Stimulated activated CD4-positive, alpha-beta T cell treated with anti-CD3 and anti-CD28 coated beads, Interleukin-4, amount 100 ng/mL, for 24 hours (primary cell): ENCODE results near the gene HTRA3.
"Not testable (repeated sequence)": the region's sequence is repeated elsewhere in the genome, so short reads cannot be mapped to it uniquely, and the experiment has no call there.

Source experiments
- DNase-seq: peaks from one replicate; pipeline ENCODE4 v3.0.0-alpha.2; 2020

Gene HTRA3

DNA sequence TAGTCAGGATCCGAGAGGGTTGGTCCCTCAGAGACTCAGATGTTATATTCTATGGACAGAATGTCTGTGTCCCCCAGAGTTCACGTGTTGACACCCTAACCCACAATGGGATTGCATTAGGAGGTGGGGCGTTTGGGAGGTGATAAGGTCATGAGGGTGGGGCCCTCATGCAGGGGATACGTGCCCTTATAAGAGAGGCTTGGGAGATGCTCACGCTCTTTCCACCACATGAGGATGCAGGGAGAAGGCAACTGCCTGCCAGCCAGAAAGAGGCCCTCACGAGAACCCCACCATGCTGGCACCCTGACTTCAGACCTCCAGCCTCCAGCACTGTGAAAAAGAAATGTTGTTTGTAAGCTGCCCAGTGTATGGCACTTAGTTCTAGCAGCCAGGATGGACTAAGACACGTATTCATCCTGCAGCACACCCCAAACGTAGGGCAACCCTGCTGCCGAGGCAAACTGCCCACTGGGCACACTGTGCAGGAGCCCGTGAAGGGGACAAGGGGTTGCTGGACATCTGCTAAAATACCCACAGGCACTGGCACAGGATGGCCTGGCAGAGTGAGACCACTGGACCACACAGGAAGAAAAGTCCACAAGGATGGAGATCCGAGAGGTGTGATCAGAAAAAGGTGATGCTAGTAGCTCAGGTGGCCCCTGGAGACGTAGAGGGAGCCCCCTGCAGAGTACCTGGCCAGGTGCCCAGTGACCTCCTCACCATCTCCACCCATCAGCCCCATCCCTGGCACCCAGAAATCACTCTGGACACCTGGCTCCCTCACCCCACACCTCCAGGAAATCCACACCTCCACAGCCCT lies 62.7 kb downstream of the HTRA3 start:
- DNase-seq = no peak

DNA sequence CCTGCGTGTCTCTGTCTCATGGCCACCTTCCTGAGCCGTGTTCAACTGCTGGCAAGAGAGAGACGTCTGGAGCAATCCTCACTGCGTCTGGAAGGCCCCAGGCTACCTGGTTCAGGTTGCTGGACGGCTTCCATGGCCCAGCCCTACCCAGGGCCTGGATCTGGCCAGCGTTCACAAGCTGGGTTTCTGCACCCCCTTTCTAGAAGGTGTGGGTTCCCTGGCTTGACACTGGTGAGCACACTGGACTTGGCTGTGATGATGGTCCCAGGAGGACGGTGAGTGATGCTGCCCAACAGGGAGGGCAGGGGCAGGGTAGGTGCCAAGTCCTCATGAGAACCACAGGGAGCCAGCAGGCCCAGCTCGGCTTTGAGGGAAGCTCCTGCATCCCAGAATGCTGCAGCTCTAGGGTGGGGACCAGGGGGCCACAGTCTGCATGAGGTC lies 63.4 kb downstream of the HTRA3 start:
- no peak for DNase-seq

DNA sequence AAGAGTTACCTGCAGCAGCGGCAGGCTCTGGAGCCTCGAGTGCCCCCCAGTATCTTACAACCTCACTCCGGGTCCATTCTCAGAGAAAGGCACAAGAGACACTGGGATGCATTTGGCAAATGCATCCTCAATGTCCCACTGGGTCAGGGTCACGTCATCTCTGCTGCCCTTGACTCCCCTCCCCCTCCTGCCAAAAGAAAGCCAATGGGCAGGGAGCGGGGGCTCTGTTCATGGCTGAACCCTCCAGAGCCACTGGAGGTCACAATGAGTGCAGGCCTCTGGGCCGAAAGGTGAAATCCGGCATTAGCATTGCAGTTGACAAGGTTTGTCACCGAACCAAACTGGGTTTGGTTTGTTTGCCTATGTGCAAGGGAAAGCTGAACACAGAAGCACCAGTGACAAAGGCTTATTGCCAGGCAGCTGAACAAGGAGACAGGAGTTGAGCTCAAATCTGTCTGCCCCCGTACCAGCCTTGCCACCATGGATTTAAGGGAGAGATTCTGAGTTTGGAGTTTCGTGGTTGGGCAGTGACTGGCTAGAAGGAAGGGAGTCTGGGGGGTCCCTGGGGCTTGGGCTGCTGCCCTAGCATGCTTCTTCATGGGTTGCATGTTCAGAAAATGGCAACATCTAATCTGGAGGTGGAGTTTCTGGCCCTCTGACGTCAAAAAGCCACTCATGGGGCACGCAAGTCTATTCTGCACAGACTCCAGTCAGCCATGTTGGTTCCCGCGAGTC lies 64.3 kb downstream of the HTRA3 start:
- DNase-seq = no peak

DNA sequence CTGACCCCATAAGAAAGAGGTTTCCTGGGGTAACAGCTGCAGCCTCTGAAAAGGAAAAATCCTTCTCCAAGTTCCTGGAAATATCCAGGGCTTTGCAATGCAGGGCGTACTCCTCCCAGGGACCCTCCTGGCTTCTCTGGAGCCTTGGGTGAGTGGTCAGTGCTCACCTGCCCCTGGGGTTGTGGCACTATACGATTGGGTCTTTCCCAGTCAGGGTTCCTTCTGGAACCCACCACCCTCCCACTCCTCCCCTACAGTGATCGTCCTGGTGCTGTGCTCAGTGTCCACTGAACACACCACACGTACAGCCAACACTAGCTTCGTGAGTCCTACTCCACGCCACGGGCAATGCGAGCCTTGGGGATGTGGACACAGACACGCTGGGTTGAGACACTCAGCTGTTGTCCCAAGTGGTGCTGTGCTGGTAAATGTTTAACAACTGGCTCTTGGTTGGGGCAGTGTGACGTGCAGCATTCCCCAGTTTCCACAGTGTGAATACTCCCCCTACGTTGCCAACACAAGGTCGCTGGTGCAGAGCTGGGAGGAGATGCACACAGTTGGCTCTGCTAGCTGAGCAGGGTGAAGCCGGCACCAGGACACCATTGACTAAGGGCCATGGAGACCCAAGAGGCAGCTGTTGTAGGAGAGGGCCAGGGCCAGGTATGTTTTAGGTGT lies 65.4 kb downstream of the HTRA3 start:
- DNase-seq = no peak

DNA sequence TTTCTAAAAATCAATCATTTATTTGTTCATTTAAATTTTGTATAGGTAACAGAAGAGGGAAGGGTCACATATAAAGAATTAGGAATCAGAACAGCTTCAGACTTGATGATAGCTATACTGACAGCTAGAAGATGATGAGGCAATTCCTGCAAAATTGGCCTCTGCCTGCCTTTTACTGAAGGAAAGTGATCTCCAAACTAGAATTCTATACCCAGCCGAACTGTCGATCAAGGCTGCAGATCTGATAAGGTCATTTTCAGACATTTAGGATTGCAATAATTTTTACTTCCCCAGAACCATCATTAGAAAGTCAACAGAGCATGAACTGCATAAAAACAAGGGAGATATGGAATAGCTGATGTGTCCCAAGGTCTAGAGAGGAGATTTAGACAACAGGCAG lies 66.3 kb downstream of the HTRA3 start:
- no peak for DNase-seq

DNA sequence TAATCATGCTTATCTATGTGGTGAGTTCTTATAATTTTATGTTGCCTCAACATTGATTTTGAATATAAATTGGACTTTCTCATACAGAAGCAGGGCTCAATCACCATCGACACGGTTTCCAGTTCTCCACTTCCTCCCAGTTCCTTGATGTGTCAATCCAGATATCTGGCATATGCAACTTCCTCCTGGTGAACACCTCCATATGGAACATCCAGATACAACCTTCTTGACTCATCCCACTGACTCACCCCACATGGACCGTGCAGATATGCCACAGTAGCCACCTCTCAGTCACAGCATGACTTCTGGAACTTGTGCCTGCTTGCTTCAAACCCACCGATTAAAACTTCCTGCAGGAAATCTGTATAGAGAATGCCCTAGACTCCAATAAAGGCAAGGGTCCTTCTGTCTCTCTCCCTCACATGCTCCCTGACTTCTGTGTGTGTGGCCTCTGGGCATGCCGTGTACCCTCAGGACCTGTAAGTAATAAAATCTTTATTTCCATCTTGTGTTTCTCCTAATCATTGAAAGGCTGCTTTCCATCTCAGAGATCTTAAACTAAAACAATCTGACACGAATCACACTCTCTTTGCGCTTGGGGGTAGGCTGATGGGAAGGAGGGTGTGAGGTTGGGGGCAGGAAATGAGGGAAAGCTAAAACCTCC lies 67.0 kb downstream of the HTRA3 start:
- no peak for DNase-seq

DNA sequence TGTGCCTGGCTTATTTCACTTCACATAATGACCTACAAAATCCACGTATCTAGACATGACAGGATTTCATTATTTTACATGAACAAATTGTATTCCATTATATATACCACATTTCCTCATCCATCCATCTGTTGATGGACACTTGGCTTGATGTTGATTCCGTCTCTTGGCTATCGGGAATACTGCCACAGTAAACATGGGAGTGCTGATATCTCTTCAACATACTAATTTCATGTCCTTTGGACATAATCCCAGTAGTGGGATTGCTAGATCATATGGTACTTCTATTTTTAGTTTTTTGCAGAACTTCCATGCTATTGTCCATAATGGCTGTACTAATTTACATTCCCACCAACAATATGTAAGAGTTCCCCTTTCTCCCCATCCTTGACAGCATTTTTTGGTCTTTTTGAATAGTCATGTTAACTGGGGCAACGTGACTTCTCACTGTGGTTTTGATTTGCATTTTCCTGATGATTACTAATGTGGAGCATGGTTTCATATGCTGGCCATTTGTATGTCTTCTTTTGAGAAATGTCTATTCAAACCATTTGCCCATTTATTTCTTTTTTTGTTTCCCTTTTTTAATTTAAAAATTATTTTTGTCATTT lies 68.9 kb downstream of the HTRA3 start:
- DNase-seq = no peak

DNA sequence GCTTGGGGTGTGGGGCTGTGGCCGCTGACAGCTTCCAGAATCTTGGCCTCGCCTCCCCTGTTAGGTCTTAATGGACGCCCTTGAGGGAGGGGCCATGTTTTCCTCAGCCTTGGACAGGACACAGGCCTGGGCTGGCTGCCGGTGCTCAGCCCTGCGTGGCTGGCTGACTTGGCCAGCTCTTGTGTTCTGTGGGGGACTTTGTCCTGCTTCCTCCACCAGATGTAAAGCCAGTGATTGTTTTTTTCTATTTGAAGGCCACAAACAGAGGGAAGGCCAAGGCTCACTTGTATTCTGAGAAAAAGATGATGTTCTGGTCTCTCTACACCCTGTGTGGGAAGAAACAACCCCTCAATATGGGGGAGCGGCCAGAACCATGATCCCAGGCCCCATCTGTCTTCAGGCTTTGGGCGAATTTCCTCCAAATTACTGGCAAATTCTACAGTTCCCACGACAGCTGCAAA lies 71.3 kb downstream of the HTRA3 start:
- no peak for DNase-seq

DNA sequence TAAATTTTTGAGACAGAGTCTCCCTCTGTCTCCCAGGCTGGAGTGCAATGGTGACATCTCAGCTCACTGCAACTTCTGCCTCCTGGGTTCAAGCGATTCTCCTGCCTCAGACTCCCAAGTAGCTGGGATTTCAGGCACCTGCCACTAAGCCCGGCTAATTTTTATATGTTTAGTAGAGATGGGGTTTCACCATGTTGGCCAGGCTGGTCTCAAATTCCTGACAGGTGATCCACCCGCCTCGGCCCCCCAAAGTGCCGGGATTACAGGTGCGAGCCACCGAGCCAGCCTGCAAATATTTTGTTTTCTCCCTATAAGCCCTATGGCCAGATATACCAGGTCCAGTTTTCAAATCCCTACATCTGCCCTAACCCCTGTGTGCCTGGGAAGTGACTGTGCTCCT lies 71.7 kb downstream of the HTRA3 start:
- DNase-seq = not testable (repeated sequence)

DNA sequence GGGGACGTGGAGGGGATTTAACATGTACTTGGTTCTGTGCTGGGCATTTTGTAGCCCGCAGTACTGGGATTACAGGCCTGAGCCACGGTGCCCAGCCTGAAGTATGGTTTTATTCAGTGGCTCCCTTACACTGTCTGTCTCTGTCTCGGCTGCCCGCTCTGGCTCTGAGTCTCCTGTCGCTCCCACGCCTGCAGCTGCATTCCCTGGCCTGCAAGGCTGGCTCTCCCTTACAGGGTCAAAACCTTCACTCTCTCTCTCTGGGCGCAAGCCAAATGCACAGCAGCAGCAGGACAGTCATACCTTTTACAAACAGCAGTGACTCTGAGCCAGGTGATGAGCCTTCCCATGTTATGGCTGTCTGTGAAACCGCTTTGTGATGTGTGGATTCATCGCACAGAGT lies 72.1 kb downstream of the HTRA3 start:
- no peak for DNase-seq

DNA sequence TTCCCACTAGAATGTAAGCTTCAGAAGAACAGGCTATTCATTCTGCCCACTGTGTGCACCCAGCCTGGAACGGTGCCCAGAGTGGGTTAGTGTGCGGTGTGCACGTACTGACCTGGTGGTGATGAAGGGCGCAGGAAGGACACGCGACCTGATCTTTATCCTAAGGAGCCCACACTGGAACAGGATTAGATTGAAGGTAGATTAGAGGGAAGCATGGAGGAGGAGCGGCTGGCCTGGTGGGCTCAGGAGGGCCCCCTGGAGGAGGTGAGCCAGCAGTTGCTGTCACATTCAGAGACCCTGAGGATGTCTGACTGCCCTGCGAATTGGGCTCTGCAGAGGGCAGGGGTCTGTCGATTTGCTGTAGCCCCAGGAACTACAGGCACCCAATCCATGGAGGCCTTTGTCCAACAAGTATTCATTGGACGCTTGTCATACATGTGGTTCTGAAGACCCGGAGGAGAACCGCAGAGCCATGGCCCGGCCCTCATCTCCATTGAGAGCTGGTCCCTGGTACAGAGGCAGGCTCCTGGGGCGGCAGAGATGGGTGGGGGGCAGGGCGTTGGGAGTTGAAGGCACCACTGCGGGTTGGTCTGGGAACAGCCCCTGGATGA lies 73.2 kb downstream of the HTRA3 start:
- no peak for DNase-seq

DNA sequence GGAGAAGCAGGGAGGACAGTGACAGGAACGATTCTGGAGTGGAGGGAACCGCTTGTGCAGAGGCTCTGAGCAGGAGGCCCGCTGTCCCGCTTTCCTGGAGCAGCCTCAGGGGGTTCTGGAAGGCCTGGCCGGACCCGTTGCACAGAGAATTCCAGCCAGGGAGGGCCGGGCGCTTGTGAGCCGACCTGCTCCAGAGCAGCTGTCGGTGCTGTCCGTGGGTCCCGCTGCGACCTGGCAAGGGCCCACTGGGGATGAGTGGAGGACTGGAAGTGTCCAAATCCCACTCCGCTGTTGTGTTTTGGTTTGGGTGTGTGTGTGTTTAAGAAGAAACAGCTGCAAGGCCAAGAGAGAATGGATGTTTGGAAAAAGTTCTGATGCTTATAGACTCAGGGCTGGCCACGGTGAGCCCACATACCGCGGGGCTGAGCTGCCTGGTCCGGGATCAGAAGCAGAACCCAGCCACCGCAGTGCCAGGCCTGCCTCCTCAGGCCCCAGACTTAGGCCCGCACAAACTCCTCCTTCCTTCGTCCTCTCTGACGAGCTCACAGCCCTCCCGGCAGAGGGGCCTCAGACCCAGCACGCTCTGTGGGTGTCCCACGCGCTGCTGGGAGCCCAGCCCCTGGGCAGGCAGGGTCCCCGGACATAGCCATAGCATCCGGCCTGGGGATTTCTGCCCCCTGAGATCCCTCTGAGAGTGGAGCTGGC lies 73.9 kb downstream of the HTRA3 start:
- DNase-seq = no peak

DNA sequence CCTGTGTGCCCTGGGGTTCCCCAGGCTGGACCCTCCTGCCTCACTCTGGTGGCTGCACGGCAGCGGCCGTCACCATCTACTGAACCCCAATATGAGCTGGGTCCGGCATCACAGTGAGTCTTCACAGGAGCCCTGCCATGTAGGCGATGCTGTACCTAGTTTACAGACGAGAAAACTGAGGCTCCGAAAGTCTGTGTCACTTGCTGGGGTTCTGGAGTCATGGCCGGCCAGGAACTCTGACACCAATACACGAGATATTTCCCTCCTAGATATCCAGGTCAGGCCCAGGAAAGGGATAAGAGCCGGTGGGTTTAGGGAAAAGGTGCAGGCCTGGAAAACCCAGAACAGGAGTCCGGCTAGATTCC lies 74.4 kb downstream of the HTRA3 start:
- DNase-seq = no peak

DNA sequence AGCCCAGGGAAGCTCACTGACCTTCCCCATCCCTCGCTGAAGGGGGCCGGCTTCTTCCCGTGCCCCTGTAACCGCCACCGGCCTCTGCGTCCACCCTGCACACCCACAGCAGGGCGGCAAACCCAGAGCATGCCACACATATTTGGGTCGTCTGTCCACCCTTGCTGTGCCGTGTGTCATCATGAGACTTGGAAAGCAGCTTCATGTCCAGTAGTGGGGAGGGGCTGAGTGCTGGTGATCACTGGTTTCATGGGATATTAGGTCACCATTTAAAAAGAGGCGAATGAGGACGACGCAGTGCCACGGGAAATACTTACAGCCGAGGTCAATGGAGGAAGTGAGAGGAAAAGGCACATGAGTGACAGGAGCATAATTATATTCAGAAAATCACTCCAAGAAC lies 74.8 kb downstream of the HTRA3 start:
- no peak for DNase-seq

DNA sequence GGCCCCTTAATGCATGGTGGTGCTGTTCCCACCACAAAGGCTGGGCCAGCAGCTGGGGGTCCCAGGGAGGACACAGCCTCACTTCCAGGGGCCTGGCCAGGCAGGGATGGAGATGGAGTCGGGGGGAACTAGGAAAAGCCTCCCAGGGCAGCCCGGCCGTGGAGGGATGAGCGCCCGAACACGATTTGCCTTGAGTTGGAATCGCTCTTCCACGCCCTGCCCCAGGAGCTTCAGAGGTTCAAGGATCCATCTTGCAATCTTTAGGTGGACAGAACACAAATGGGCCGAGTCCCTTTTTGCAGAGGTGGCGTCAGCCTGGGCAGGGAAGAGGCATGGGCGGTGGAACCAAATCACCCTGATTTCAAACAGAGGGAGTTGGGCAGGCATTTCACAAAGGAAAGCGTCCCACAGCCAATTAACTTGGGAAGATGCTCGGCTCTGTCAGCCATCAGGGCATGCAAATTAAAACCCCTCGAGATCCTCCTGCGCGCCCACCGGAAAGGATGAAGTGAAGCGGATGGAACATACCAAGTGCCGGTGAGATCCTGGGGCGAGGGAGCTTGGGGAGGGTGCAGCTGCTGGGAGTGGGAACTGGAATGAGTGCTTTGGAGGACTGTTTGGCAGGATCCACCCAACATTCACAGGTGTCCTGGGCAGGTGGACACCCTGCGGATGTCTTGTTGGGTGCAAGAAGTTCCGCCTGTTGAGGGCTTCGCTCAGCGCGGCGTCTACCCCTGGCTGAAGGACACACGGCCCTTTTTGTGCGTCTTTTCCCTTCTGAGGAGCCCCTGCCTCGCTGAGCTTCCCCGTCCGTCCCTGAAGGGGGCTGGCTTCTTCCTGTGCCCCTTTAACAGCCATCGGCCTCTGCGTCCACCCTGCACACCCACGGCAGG lies 75.7 kb downstream of the HTRA3 start:
- DNase-seq = no peak

DNA sequence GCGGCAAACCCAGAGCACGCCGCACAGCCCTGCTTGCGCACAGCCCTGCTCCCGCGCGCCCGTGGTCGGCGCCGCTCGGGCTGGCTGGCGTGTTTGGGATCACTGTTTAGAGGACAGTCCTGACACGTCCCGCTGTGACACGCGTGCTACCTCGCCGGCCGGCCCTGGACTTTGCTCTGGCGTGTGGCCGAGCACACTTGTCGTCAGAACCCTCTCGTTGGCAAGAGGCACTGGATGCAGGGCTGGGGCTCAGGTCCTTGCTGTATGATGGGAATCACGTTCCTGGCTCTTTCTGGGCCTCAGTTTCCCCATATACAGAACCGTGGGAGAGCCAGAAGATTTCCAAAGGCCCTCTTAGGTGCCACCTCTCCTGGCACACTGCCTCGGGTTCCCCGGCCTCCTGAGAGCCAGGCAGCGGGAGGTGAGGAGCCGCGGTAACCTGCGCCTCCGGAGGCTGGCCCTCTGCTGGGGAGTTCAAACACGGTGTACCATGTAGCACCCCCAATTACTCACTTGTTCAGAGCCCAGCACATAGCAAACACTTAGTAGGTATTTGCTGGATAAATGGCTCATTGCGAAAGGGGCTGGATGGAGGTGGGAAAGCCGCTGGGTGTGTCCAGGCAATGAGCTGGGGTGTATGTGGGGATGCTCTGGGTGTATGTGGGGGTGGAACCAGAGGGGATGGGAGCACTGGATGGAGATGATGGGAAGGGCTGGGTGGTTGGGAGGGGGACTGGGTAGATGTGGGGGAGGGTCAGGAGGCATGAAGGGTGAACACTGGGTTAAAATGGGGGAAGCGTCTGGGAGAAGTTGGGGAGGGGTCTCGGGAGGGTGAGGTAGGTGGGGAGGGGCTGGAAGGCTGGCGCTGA lies 76.6 kb downstream of the HTRA3 start:
- DNase-seq = no peak

DNA sequence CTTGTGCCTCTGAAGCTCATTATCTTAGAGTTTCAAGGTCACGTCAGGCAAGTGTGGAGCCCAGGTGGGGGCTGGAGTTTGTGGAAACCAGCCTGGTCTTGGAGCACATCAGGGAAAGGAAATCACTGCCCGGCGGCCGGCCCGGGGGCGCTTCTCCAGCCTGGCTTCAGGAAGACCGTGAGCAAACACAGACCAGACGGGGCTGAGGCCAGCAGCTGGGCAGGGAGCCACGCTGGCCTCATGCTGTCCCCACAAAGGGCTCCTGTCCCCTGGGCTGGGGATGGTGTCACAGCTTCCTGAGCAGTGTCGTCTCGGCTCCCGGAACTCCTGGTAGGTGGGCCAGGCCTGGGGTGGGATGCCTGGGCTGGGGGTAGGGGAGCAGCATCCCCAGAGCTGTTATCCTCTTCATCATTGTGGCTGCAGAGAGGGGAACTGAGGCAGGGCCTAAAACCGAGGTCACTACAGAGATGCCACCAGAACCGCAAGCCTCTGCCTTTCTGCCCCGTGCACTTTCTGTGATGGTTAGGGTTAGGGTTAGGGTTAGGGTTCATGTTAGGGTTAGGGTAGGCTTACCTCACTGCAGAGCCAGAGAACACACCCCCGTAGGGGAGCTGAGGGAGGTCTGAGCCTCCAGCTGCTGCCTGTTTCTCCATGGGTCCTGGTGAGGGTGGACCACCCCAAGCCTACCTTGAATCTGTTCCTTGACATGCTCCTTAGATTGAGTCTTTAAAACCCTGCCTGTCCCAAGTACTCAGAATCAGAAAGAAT lies 77.5 kb downstream of the HTRA3 start:
- no peak for DNase-seq

DNA sequence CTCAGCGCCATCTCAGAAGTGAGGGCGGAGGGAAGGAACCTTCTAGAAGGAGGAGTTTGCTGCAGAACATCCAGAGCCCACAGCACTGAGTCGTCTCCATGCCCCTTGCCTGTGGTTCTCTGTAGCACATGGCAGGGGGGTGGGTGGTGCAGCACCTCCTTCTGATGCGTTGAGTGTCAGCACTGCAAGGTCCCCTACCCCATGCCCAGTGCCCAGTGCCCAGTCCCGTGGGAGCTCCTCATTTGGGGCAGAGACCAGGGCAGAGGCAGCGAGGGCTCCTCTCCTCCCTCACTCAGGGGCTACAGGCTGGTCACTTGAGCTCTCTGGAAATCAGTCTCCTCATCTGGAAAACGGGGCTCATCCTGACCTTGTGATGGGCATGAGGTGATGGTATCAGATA lies 78.1 kb downstream of the HTRA3 start:
- DNase-seq = no peak

DNA sequence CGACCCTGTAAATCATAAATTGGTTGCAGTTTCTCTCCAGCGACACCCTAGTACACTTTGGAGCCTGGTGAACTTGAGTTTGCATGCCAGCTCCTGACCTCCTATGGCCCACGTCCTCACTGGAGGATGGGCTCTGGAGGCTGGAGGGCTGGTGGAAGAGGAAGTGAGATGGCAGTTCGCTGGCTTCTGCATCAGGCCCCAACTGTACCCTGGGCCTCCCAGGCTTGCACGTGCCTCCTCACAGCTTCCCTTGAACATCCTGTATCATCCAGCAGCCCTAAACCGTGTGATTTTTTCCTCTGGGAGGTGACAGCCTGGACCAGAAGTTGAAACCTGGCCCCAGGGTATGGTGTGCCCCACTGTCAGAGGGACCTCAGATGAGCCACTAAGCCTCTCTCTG lies 78.5 kb downstream of the HTRA3 start:
- DNase-seq = no peak
